Aorta (tissue), 5 donors: ENCODE data around the gene COA1. TPM values are rescaled to one million over a fixed set of nuclear protein-coding genes. Genes with fewer than 3 reads are reported as not detected.

Experiments used
- ATAC-seq: fragments of 200-7000 bp; cut with Tn5 transposase; one replicate; pipeline ENCODE4 v1.9.1; 2022; ENCODE audit warnings: moderate library complexity; ENCODE audit not compliant: low FRiP score
- DNase-seq, 2 donors: peaks; one replicate each; pipeline ENCODE4 v3.0.0-alpha.2; 2020
- H3K27ac ChIP-seq, 2 donors: one replicate each; pipeline ENCODE4 v1.5.1; 2013; ENCODE audit warnings: low read length in 2 of 2, mild to moderate bottlenecking in 2 of 2, moderate library complexity in 2 of 2, control low read depth in 1 of 2, inconsistent platforms in 1 of 2, low read depth in 1 of 2
- H3K27me3 ChIP-seq, 2 donors: one replicate each; pipeline ENCODE4 v1.6.1; 2013; ENCODE audit warnings: control low read depth in 1 of 2, low read length in 1 of 2, mild to moderate bottlenecking in 1 of 2, moderate library complexity in 1 of 2; ENCODE audit not compliant: insufficient read depth in 2 of 2, control insufficient read depth in 1 of 2
- H3K36me3 ChIP-seq, 2 donors: one replicate each; pipeline ENCODE4 v1.6.1; 2013; ENCODE audit warnings: control low read depth in 1 of 2, low read length in 1 of 2, mild to moderate bottlenecking in 1 of 2; ENCODE audit not compliant: insufficient read depth in 2 of 2, control insufficient read depth in 1 of 2
- H3K4me1 ChIP-seq, 2 donors: one replicate each; pipeline ENCODE4 v1.6.1; 2013; ENCODE audit warnings: low read length in 2 of 2, control low read depth in 1 of 2, mild to moderate bottlenecking in 1 of 2, moderate library complexity in 1 of 2; ENCODE audit not compliant: insufficient read depth in 2 of 2, control insufficient read depth in 1 of 2
- H3K4me3 ChIP-seq, 2 donors: one replicate each; pipeline ENCODE4 v1.5.1; 2013; ENCODE audit warnings: low read length in 2 of 2, control low read depth in 1 of 2, mild to moderate bottlenecking in 1 of 2
- H3K9me3 ChIP-seq: one replicate; pipeline ENCODE4 v1.6.1; 2013; ENCODE audit warnings: mild to moderate bottlenecking, low read length; ENCODE audit not compliant: control insufficient read depth
- WGBS, 2 donors: extraction: QIAGEN DNeasy Blood & Tissue Kit; methylation state at CpG; one replicate each; pipeline ENCODE4 v1.1.7; 2013; 5-methylcytosine and 5-hydroxymethylcytosine counted together
- intact Hi-C, 2 donors: fragments of 100-400 bp; cut with DNase I; formaldehyde crosslinking; loops; one replicate each; pipeline versions ENCODE4 v1.14.2 to v1.15.0; 2022
- polyA plus RNA-seq, 2 donors: library from polyadenylated mRNA; stranded (reverse); fragments of 200-250 nt; gene quantifications; one replicate each; pipeline ENCODE4 v1.2.3, GENCODE V29; 2013
- total RNA-seq, 2 donors: library from RNA; stranded (reverse); fragmentation: NEBNext Ultra II Directional; extraction: Animal tissue kit (Norgen Biotek cat#: 25700); gene quantifications; one replicate each; pipeline ENCODE4 v1.2.1, GENCODE V29; 2021
- donor health status: healthy with polysubstance abuse.
- donor health status: Bipolar disorder and iron deficiency.
- donor health status: DM: no; HTN: no; CAD: no.
- donor health status: DM: no; HTN: no; CAD: no.
- donor health status: DM: yes; HTN: yes; CAD: no.

COA1 gene
- total and polyA plus RNA-seq, 4 donors: 36.5 to 57.2 (median 51.5) TPM

DNA sequence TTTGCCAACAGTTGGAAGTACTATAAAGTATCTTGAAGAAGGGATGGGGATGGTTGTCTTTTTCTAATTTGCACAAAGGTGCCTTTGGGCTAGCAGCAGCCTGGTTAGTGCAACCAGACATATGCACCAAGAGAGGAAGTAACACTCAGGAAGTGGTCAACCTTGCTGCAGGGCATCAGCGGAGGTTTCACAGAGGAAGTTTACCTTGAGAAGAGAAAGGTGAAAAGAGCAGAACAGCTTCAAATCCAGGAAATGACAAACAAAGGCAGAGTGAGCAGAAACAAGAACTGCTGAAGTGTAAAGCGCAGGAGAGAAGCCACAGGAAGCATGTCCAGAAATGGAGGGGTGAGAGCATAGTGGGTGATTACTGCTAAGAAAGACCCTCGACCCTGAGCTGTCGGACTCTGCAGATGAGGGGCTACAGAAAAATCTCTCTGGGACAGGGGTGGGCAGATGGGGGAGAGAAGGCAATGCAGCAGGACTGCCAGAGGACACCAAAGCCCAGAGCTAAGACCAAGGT lies 79.5 kb downstream of the COA1 start:
- Histone ChIP-seq H3K9me3 (no peaks in the 10 kb centered on the region), H3K27ac (peak overlapping the region; percentile 85 to 93), H3K27me3 (no peaks in the 10 kb centered on the region), H3K4me3 (no peak overlapping the region), H3K36me3 (no peaks in the 10 kb centered on the region), H3K4me1 (peaks cover 12 to 14% of the 10 kb centered on the region in 2 donors)
- DNase-seq (no peak), ATAC-seq (no peak)
- intact Hi-C loops: loop anchor here in 1 of 2 donors (5.0 kb wide), 1 partner anchor 68 kb away; the partner anchor contains the start of gene STK17A
- WGBS, 2 donors: 67 to 69% methylated on average over 4 of the region's 4 CpGs

DNA sequence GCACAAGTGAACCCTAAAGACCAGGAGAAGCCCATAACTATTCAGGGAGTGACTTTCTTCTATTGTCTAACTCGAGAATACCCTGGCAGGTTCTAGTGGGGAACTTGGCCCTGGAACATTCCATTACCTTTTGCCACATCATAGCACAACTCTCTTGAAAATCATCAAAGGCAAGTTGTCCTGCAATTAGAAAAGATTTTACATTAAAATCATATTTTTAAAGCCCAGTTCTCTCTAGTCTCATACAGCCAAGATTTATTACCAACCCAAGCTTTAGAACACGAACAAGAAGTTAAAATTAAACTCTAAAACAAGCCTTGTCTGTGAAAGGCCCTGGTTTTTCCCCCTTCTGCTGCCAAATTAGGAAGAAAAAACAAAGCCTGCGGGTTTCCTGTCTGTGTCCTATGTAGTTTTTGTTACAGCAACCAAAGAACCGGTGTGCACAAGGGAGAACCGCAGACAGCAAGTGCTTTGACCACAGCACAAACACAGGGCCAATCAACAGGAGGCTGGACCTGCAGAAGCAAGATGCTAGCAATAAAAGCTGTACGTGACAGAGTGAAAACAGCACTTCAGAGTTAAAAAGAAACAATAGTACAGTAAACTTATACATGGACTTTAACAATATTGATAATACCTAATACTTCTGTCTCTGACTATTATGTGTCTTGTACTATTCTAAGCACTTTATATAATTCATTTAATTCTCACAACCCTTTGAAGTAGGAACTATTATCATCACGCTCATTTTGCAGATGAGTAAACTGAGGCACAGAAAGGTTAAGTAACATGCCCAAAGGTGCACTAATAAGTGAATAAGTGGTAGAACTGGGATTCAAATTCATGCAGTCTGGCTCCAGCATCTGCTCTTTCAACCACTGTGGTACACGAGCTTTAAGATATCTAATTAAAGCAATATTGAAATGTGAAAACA lies 80.6 kb downstream of the COA1 start:
- intact Hi-C loops: loop anchor here in 1 of 2 donors (5.0 kb wide), 1 partner anchor 66 kb away; the partner anchor contains the start of gene STK17A
- H3K4me1 ChIP-seq: peaks cover 12 to 14% of the 10 kb centered on the region in 2 donors
- H3K4me3 ChIP-seq: no peak overlapping the region
- H3K9me3 ChIP-seq: no peaks in the 10 kb centered on the region
- 10 to 13% methylated on average over 8 of the region's 8 CpGs for WGBS, 2 donors
- ATAC-seq (peak; percentile 52), DNase-seq (peak in 1 of 2 donors; percentile 59)
- no peaks in the 10 kb centered on the region for H3K36me3 ChIP-seq
- H3K27me3 ChIP-seq: no peaks in the 10 kb centered on the region
- H3K27ac ChIP-seq: peak overlapping the region; percentile 93 to 97

DNA sequence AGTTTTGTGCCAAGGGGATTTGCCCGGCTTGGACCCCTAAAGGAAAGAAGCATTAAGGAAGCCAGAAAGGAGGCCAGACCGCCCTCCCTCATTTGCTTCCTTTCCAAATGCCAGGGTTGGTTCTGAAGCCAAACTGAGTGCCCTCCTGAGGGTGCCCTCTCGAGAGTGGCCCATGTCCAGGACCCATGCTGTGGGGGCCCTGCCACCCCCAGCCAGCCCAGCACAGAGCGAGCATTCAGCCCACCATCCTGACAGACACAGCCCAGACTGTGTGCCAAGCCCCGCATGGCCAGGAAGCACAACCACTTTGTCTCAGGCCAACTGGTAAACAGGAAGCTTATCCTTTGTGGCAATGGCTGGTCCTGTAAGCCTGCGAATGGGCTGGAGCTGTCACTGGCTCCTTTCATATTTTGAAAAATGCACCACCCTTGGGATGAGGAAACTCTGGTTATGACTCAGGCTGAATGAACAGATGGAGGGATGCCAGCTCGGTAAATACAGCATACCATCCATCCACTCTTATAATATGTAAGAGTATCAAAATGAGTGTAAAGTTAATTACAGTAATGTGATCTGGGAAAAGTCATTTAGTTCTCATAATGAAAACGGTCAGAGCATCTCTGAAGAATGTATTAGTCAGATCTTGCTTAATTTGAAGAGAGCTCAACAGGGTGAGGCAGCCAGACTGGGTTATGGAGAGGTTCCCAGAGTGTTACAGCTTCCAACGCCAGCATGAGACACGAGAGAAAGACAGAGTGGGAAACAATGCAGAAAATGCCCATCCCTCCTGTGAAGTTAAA lies 81.5 kb downstream of the COA1 start:
- WGBS, 2 donors: 2% methylated on average over 10 of the region's 10 CpGs

DNA sequence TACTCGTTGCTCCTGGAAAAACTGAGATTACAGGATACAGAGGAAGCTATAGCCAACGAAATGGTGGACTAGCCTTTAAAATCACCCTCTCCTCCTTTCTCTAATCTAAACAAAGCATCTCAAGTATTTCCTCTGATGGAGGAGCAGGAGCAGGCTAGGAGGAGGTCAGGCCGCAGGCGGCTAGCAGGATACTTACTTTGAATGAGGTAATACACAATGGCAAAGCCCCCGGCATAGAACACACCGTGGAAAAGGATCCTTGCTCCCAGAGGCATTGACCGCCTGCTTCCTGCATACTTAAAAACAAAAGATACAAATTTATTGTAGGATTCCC lies 82.0 kb downstream of the COA1 start:
- no peaks in the 10 kb centered on the region for H3K36me3 ChIP-seq
- WGBS, 2 donors: 2 to 4% methylated on average over 7 of the region's 7 CpGs
- peaks cover 12 to 14% of the 10 kb centered on the region in 2 donors for H3K4me1 ChIP-seq
- no peaks in the 10 kb centered on the region for H3K9me3 ChIP-seq
- ATAC-seq (no peak), DNase-seq (peak in 1 of 2 donors; percentile 58)
- H3K27me3 ChIP-seq: no peaks in the 10 kb centered on the region
- peak overlapping the region; percentile 99 to 100 for H3K27ac ChIP-seq
- no peak overlapping the region for H3K4me3 ChIP-seq
- intact Hi-C loops: loop anchor here (2.0 to 5.0 kb wide), 2 partner anchors 63 to 65 kb away; partner anchors contain the start of gene STK17A (in 1 of the 2)

More for the DNA sequence above, 81.5 kb downstream of the COA1 start:
- intact Hi-C loops: loop anchor here (2.0 to 5.0 kb wide), 2 partner anchors 63 to 66 kb away; partner anchors contain the start of gene STK17A (in 1 of the 2)
- Histone ChIP-seq H3K9me3 (no peaks in the 10 kb centered on the region), H3K4me1 (peaks cover 12 to 14% of the 10 kb centered on the region in 2 donors), H3K27me3 (no peaks in the 10 kb centered on the region), H3K27ac (peak overlapping the region; percentile 99 to 100), H3K4me3 (no peak overlapping the region), H3K36me3 (no peaks in the 10 kb centered on the region)
- ATAC-seq: peak; percentile 81
- peak; percentile 83 to 85 for DNase-seq

DNA sequence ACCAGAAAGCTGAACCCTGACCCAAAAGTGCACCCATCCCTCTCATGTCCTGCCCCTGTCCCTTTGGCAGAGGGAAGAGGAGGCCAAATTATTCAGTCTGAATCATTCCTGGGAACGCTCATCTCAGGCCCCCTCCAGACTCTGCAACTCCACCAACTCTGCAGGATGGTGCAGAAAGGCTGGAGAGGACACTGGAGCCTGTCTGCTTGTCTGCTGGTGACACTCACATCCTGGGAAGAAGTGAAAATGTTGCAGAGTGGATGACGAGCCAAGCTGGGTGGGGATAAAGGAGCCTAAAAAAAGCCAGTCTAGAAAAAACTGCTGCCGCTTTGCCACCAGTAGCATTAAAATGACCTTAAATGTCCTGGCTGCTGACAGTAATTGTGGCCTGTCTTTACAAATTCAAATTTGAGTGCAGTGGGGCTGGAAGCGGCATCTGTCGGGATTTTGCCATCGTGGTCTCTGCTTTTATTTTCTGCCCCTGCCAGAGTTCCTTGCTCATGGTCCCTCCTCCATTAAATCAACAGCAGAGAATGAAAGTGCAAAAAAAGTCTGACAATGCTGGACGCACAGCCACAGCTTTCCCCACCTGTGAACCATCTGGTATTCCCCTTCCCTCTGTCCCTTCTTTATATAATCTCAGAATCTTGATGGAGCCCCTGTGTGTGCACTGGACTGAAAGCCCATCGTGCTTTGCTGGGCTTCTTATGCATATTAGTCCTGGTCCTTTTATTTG lies 82.6 kb downstream of the COA1 start:
- Histone ChIP-seq H3K4me3 (no peak overlapping the region), H3K27me3 (no peaks in the 10 kb centered on the region), H3K27ac (peak overlapping the region; percentile 99 to 100), H3K36me3 (no peaks in the 10 kb centered on the region), H3K9me3 (no peaks in the 10 kb centered on the region), H3K4me1 (peaks cover 12 to 14% of the 10 kb centered on the region in 2 donors)
- WGBS, 2 donors: 4 to 7% methylated on average over 8 of the region's 8 CpGs
- intact Hi-C loops: loop anchor here (2.0 to 5.0 kb wide), 2 partner anchors 62 to 64 kb away; partner anchors contain the start of gene STK17A (in 1 of the 2)
- no peak for ATAC-seq
- no peak for DNase-seq

DNA sequence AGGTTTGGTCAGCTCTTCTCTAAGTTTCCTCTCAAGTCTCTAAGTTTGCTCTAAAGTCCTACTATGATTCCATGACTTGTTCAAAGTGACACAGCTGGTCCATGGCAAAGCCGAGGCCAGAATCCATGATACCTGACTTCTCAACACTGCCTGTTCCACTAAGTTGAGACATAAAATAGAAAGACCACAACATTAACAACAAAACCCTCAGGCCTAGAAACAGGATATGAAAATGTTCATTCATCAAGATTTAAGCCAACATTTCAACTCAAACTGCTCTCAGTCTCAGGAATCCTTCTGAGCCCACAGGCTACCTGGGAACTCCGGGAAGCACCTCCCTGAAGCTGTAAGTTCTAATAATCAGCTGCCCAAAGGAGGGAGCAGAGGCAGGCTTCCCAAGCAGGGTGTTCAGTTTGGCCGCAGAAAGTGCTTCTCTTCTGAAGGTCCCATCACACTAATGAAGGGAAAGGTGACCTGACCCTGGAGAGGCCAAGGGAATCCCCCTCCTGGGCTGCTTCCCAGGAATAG lies 83.6 kb downstream of the COA1 start:
- DNase-seq (no peak), ATAC-seq (no peak)
- Histone ChIP-seq H3K9me3 (no peaks in the 10 kb centered on the region), H3K4me1 (peaks cover 10 to 12% of the 10 kb centered on the region in 2 donors), H3K27ac (peak overlapping the region; percentile 99 to 100), H3K36me3 (no peaks in the 10 kb centered on the region), H3K27me3 (no peaks in the 10 kb centered on the region), H3K4me3 (no peak overlapping the region)
- 86 to 90% methylated on average over 3 of the region's 3 CpGs for WGBS, 2 donors
- intact Hi-C loops: loop anchor here (2.0 to 5.0 kb wide), 2 partner anchors 61 to 63 kb away; partner anchors contain the start of gene STK17A (in 1 of the 2)

DNA sequence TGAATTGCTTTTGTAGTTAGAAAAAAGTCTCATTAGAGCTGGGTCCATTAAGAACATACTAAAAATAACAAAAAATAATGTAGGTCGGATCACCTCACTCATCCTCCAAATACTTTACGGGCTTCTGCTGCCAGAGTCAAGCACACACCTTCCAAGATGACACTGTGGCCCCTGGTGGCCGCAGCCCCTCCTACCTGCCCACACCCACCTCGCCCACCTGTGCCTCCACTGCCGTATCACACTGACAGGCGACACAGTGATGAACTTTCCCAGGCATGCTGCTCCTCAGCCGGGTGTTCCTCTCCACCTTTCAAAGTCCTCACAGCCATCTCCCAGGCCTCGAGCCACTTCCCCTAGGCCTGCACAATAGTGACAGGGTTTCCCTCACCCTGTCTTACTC lies 85.5 kb downstream of the COA1 start:
- no peaks in the 10 kb centered on the region for H3K27me3 ChIP-seq
- 82 to 88% methylated on average over 8 of the region's 8 CpGs for WGBS, 2 donors
- no peaks in the 10 kb centered on the region for H3K36me3 ChIP-seq
- no peak for DNase-seq
- intact Hi-C loops: no loop called here
- no peaks in the 10 kb centered on the region for H3K9me3 ChIP-seq
- ATAC-seq: no peak
- H3K27ac ChIP-seq: no peak overlapping the region
- H3K4me1 ChIP-seq: peaks cover 7% of the 10 kb centered on the region in 2 donors
- no peak overlapping the region for H3K4me3 ChIP-seq
